Astrocyte of the cerebellum (primary cell): ENCODE data around the gene ARHGAP26.

Experiments used
- DNase-seq: peaks from one replicate; pipeline ENCODE4 v3.0.0-alpha.2; 2011; ENCODE audit warnings: low read depth
- H3K4me3 ChIP-seq: 2 replicates; pipeline ENCODE4 v1.5.1; 2011; ENCODE audit warnings: mild to moderate bottlenecking, low read depth, low read length, moderate library complexity
- in situ Hi-C: cut with HindIII; loops from 2 replicates; pipeline ENCODE4 v1.10.0; 2017; ENCODE audit warnings: low sequenced_read_pairs
- TF ChIP-seq, protein P1 (sequence below): IDR thresholded peaks from 2 replicates; pipeline ENCODE4 v1.5.1; 2012; ENCODE audit warnings: low read length, low read depth, moderate library complexity, mild to moderate bottlenecking; ENCODE audit errors: missing control alignments

The ARHGAP26 gene

DNA sequence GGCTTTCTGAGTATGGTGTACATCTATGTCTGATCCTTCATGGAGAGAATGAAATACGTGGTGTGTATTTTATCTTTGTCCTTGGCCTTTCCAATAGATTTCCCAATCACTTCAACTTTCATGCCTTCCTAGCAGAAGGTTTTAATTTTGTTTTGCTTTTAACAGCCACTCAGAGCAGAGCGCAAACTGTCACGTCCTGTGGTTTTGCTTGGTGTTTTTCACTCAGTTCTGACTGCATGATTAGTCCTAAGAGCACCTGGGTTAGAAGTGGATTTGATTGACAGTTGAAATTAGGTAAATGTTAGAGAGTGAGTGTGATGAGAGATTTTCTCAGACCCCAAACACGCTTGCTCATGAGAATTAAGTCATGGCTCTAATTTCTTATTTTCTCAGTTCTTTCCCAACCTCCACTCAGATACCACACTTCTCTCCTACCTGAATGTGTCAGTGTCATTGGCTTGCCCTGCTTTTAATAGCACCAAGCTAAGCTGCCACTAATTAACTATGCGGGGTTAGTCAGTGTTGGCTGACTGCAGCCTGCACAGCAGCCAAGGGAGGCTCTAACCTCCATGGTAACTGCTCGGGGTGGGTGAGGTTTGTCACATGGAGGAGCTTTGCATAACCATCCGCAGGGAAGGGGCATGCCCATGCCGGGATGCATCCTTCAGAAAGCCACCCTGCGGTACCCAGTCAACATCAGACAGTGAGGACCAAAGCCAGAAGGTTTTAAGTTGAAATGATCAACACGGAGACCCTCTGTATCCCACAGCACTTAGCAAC is 459.9 kb downstream of the ARHGAP26 start:
- in situ Hi-C loops, result no loop called here
- no peak for DNase-seq
- TF ChIP-seq, protein P1, sequence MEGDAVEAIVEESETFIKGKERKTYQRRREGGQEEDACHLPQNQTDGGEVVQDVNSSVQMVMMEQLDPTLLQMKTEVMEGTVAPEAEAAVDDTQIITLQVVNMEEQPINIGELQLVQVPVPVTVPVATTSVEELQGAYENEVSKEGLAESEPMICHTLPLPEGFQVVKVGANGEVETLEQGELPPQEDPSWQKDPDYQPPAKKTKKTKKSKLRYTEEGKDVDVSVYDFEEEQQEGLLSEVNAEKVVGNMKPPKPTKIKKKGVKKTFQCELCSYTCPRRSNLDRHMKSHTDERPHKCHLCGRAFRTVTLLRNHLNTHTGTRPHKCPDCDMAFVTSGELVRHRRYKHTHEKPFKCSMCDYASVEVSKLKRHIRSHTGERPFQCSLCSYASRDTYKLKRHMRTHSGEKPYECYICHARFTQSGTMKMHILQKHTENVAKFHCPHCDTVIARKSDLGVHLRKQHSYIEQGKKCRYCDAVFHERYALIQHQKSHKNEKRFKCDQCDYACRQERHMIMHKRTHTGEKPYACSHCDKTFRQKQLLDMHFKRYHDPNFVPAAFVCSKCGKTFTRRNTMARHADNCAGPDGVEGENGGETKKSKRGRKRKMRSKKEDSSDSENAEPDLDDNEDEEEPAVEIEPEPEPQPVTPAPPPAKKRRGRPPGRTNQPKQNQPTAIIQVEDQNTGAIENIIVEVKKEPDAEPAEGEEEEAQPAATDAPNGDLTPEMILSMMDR, result no peak
- H3K4me3 ChIP-seq, result no peak overlapping the region

DNA sequence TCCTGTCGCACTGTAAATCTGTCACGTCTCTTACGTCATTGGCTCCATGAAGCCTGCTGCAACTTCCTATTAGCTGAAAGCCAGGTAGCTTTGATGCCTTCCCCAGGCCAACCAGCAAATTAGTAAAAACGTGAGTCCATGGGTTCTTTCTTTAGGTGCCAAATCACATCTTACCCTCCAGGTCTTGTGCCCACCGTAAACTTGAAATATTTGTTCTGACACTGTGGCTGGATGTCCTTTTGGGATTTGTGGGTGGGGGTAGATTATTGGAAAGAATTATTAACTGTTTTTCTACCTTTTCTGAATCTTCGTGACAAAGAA is 460.5 kb downstream of the ARHGAP26 start:
- TF ChIP-seq, protein P1, result no peak
- in situ Hi-C loops, result no loop called here
- no peak for DNase-seq
- no peak overlapping the region for H3K4me3 ChIP-seq

DNA sequence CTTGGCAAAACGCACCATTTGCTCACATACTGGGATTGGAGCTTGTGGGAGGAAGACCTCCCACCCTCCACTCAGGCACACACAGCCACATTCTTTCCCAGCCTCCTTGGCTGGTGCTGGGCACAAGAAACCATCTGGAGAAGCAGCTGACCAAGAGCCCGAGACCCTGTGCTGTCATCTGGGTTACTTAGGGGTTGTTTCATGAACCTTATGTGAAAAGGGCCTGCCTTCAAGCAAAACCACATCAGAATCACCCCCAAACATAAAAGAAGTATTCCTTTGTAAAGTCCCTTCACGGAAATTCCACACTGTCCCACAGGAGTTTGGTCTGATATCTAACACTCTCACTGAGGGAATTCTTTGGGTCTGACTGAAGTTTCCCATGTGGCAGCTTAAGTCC is 461.2 kb downstream of the ARHGAP26 start:
- in situ Hi-C loops, result no loop called here
- TF ChIP-seq, protein P1, result no peak
- no peak for DNase-seq
- no peak overlapping the region for H3K4me3 ChIP-seq

DNA sequence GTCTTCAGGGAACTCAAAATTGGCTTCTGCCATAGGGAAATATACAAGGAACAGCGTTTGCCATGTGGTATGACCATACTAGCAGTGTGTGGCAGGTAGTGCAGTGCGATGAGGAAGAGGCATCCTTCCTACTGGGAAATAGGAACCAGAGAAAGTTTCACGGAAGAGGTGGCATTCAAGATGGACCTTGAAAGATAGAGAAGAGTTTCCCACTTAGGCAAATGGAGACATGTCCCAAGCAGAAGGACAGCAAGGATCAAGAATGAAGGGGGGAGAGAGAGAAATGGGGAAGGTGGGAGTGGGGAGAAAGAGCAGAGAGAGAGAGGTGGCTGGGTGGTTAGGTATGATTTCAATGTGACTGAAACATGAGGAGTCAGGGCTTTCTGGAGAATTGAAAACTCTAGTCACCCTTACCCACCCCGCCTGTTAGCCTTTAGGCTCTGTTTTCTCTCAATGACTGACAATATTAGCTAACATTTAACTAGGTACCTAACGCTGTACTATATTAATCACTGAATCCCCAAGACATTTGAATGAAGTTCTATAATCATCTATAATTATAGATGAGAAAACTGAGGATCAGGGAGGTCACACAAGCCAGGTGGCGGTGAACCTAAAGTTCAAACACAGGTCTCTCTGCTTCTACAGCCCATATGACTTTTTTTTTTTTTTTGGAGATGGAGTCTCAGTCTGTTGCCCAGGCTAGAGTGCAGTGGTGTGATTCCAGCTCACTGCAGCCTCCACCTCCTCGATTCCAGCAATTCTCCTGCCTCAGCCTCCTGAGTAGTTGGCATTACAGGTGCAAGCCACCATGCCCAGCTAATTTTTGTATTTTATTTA is 462.0 kb downstream of the ARHGAP26 start:
- in situ Hi-C loops, result no loop called here
- DNase-seq, result no peak
- TF ChIP-seq, protein P1, result no peak
- no peak overlapping the region for H3K4me3 ChIP-seq

DNA sequence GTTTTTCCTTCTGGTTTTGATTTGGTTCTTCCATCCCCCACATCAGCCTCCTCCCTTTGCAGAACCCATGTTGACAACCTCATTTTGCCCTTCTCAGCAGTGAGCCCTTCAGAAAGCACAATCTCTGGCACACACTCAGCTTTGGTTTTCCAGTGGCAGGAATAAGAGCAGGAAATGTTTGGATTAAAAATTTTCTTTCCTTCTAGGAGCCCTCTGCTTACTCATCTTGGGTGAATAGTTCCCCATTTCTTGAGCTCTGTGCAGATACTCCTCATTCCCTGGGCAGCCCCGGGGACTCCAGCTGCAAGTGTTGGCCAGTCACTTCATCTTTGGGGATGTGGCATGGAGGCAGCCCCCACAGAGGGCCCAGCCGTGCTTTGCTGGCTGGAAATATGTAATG is 462.9 kb downstream of the ARHGAP26 start:
- no peak overlapping the region for H3K4me3 ChIP-seq
- TF ChIP-seq, protein P1, result no peak
- in situ Hi-C loops, result no loop called here
- no peak for DNase-seq

DNA sequence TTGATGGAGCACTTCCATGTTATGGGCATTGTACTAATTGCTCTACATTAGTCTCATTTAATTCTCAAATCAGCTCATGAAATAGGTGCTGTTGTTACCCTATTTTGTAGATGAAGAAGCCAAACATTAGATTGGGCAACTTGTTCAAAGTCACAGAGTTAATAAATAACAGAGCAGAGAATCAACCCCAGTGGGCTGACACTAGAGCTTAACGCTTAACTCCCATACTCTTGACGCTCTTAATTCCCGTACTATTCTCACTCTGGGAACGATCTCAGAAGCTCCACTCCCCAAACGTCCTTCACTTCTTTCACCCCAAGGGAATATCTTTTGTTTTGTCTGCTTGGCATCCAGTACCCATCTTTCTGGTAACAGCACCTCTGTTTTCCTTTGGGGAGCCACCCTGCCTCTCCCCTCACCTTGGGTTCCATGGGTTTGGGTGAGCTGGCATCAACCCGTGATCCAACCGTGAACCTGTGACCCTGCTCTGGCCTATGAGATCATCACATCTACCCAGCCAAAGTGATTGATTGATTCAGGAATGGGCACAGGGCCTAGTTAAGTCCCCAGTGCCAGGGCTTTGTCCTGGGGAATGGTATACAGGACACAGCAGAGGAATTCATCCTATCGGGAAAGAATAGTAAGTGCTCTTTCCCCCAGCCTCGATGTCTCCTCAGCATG is 464.1 kb downstream of the ARHGAP26 start:
- in situ Hi-C loops, result no loop called here
- TF ChIP-seq, protein P1, result no peak
- H3K4me3 ChIP-seq, result no peak overlapping the region
- DNase-seq, result no peak
